ENCODE results near the gene SLC27A5. TPM values are rescaled to one million over a fixed set of nuclear protein-coding genes. Genes with fewer than 3 reads are reported as not detected.

The SLC27A5 gene
- total and polyA plus RNA-seq, 2 of the 13 experiments (the other 11 are each of a cell fraction or from before 2014, with no cell fraction given) = 30.3 to 40.2 TPM

DNA sequence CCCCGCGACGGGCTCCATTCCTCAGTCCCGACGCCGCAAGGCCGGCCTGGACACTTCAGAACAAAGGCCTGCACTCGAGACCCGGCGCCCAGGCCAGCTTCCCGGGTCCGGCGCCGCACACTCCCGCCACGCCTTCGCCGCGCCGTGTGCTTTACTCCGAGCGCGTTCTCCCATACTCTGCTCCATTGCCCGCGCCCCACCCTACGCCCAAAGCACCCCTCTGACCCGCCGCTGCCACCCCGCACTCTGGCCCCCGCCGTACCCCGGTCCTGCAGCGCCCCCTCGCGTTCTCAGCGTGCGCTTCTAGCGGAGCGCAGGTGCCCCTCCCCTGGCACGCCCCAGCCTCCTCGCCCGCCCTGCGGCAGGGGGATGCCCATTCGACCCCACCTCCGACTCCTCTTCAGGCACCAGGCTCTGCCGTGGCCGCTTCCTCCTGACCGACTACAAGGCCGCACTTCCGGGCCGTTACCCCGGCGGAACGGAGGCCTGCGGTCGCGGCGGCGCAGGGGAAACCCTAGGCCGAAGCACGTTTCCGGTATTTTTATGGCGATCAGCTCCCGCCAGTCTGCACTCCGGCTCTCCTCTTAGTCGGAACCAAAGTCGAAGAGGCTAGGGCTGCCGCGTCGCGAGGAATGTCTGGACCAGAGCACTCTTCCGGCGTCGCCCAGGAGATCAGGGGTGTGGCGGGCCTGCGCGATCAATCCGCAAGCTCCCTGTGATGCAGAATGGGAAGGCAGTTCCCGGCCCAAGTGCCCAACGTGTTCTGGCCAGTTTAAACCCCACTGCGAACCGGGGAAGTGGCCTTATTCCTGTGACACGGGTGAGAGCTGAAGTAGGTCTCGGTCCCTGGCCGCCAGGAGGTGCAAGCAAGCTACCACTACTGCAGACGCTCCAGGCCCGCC lies 7.8 kb upstream of the SLC27A5 start, which contains the start of gene ZBTB45 (continued):
- TF ChIP-seq, protein P1, sequence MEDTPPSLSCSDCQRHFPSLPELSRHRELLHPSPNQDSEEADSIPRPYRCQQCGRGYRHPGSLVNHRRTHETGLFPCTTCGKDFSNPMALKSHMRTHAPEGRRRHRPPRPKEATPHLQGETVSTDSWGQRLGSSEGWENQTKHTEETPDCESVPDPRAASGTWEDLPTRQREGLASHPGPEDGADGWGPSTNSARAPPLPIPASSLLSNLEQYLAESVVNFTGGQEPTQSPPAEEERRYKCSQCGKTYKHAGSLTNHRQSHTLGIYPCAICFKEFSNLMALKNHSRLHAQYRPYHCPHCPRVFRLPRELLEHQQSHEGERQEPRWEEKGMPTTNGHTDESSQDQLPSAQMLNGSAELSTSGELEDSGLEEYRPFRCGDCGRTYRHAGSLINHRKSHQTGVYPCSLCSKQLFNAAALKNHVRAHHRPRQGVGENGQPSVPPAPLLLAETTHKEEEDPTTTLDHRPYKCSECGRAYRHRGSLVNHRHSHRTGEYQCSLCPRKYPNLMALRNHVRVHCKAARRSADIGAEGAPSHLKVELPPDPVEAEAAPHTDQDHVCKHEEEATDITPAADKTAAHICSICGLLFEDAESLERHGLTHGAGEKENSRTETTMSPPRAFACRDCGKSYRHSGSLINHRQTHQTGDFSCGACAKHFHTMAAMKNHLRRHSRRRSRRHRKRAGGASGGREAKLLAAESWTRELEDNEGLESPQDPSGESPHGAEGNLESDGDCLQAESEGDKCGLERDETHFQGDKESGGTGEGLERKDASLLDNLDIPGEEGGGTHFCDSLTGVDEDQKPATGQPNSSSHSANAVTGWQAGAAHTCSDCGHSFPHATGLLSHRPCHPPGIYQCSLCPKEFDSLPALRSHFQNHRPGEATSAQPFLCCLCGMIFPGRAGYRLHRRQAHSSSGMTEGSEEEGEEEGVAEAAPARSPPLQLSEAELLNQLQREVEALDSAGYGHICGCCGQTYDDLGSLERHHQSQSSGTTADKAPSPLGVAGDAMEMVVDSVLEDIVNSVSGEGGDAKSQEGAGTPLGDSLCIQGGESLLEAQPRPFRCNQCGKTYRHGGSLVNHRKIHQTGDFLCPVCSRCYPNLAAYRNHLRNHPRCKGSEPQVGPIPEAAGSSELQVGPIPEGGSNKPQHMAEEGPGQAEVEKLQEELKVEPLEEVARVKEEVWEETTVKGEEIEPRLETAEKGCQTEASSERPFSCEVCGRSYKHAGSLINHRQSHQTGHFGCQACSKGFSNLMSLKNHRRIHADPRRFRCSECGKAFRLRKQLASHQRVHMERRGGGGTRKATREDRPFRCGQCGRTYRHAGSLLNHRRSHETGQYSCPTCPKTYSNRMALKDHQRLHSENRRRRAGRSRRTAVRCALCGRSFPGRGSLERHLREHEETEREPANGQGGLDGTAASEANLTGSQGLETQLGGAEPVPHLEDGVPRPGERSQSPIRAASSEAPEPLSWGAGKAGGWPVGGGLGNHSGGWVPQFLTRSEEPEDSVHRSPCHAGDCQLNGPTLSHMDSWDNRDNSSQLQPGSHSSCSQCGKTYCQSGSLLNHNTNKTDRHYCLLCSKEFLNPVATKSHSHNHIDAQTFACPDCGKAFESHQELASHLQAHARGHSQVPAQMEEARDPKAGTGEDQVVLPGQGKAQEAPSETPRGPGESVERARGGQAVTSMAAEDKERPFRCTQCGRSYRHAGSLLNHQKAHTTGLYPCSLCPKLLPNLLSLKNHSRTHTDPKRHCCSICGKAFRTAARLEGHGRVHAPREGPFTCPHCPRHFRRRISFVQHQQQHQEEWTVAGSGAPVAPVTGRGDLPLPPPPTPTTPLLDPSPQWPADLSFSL (CRISPR knock-in tag; IDR thresholded peaks at IDR 0.05) = 0 out of 2 replicates have a peak, but pooled peaks have one; percentile 11
- TF ChIP-seq, protein P2, sequence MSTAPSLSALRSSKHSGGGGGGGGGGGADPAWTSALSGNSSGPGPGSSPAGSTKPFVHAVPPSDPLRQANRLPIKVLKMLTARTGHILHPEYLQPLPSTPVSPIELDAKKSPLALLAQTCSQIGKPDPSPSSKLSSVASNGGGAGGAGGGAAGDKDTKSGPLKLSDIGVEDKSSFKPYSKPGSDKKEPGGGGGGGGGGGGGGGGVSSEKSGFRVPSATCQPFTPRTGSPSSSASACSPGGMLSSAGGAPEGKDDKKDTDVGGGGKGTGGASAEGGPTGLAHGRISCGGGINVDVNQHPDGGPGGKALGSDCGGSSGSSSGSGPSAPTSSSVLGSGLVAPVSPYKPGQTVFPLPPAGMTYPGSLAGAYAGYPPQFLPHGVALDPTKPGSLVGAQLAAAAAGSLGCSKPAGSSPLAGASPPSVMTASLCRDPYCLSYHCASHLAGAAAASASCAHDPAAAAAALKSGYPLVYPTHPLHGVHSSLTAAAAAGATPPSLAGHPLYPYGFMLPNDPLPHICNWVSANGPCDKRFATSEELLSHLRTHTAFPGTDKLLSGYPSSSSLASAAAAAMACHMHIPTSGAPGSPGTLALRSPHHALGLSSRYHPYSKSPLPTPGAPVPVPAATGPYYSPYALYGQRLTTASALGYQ (CRISPR knock-in tag; IDR thresholded peaks at IDR 0.05) = no peak; the same call in 1 of the 2 replicates
- TF ChIP-seq, protein P3, sequence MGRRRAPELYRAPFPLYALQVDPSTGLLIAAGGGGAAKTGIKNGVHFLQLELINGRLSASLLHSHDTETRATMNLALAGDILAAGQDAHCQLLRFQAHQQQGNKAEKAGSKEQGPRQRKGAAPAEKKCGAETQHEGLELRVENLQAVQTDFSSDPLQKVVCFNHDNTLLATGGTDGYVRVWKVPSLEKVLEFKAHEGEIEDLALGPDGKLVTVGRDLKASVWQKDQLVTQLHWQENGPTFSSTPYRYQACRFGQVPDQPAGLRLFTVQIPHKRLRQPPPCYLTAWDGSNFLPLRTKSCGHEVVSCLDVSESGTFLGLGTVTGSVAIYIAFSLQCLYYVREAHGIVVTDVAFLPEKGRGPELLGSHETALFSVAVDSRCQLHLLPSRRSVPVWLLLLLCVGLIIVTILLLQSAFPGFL (CRISPR knock-in tag; IDR thresholded peaks at IDR 0.05) = 0 out of 2 replicates have a peak, but pooled peaks have one; percentile 54
- TF ChIP-seq, protein P4, sequence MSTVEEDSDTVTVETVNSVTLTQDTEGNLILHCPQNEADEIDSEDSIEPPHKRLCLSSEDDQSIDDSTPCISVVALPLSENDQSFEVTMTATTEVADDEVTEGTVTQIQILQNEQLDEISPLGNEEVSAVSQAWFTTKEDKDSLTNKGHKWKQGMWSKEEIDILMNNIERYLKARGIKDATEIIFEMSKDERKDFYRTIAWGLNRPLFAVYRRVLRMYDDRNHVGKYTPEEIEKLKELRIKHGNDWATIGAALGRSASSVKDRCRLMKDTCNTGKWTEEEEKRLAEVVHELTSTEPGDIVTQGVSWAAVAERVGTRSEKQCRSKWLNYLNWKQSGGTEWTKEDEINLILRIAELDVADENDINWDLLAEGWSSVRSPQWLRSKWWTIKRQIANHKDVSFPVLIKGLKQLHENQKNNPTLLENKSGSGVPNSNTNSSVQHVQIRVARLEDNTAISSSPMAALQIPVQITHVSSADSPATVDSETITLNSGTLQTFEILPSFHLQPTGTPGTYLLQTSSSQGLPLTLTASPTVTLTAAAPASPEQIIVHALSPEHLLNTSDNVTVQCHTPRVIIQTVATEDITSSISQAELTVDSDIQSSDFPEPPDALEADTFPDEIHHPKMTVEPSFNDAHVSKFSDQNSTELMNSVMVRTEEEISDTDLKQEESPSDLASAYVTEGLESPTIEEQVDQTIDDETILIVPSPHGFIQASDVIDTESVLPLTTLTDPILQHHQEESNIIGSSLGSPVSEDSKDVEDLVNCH (CRISPR knock-in tag; IDR thresholded peaks at IDR 0.05) = no peak
- TF ChIP-seq, protein P5, sequence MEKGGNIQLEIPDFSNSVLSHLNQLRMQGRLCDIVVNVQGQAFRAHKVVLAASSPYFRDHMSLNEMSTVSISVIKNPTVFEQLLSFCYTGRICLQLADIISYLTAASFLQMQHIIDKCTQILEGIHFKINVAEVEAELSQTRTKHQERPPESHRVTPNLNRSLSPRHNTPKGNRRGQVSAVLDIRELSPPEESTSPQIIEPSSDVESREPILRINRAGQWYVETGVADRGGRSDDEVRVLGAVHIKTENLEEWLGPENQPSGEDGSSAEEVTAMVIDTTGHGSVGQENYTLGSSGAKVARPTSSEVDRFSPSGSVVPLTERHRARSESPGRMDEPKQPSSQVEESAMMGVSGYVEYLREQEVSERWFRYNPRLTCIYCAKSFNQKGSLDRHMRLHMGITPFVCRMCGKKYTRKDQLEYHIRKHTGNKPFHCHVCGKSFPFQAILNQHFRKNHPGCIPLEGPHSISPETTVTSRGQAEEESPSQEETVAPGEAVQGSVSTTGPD (CRISPR knock-in tag; IDR thresholded peaks at IDR 0.05) = peak; percentile 29; the same call in 1 of the 2 replicates
- TF ChIP-seq U2AF1 (optimal IDR thresholded peaks at IDR 0.05; ENCODE audit: low read depth, low read length) (peak; percentile 86), HNRNPK (IDR thresholded peaks at IDR 0.05; ENCODE audit: low read depth, low read length, poor library complexity, severe bottlenecking) (peak; percentile 91), ZSCAN31 (CRISPR knock-in tag; IDR thresholded peaks at IDR 0.05; ENCODE audit: low read depth) (peak; percentile 99), ZNF891 (CRISPR knock-in tag; IDR thresholded peaks at IDR 0.05) (peak; percentile 97), ZNF839 (CRISPR knock-in tag; IDR thresholded peaks at IDR 0.05; ENCODE audit: borderline replicate concordance) (no peak; the same call in none of the 2 replicates), SMYD3 (CRISPR knock-in tag; IDR thresholded peaks at IDR 0.05) (no peak)
- TF ChIP-seq, protein P6, sequence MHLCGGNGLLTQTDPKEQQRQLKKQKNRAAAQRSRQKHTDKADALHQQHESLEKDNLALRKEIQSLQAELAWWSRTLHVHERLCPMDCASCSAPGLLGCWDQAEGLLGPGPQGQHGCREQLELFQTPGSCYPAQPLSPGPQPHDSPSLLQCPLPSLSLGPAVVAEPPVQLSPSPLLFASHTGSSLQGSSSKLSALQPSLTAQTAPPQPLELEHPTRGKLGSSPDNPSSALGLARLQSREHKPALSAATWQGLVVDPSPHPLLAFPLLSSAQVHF (CRISPR knock-in tag; IDR thresholded peaks at IDR 0.05) = peak; percentile 81

Data from HepG2 (cell line).